HepG2 (cell line): ENCODE measurements around the gene PYGL. TPM values are rescaled to one million over a fixed set of nuclear protein-coding genes. Genes with fewer than 3 reads are reported as not detected.

Experiments
- ATAD3A ChIP-seq: sonication (generic); formaldehyde crosslinking; IDR thresholded peaks from 2 replicates; pipeline ENCODE4 v1.4.0; 2020; ENCODE audit warnings: missing genetic modification reagents
- MIXL1 ChIP-seq: IDR thresholded peaks from 2 replicates; pipeline ENCODE4 v1.6.1; 2016
- NKX3-1 ChIP-seq: sonication (generic); formaldehyde crosslinking; IDR thresholded peaks from 2 replicates; pipeline ENCODE4 v1.5.0; 2020; ENCODE audit warnings: missing genetic modification reagents
- PCBP2 ChIP-seq: fragments of 200-400 bp; formaldehyde crosslinking; optimal IDR thresholded peaks from 2 replicates; pipeline ENCODE3; 2018; ENCODE audit warnings: low read length, low read depth; ENCODE audit not compliant: poor library complexity, severe bottlenecking
- PPARG ChIP-seq: conservative IDR thresholded peaks from 2 replicates; pipeline ENCODE4 v1.6.1; 2016; ENCODE audit warnings: missing biosample characterization, missing genetic modification reagents
- SMYD3 ChIP-seq: sonication (generic); formaldehyde crosslinking; IDR thresholded peaks from 2 replicates; pipeline ENCODE4 v1.8.1; 2023; ENCODE audit warnings: mild to moderate bottlenecking, missing genetic modification reagents
- ZIK1 ChIP-seq: sonication (generic); formaldehyde crosslinking; IDR thresholded peaks from 2 replicates; pipeline ENCODE4 v1.5.0; 2020; ENCODE audit warnings: mild to moderate bottlenecking, low read depth, missing genetic modification reagents, borderline replicate concordance
- ZMYM3 ChIP-seq: sonication (generic); formaldehyde crosslinking; IDR thresholded peaks from 2 replicates; pipeline ENCODE4 v1.5.1; 2020; ENCODE audit warnings: mild to moderate bottlenecking, missing genetic modification reagents
- ZNF501 ChIP-seq: sonication (generic); formaldehyde crosslinking; IDR thresholded peaks from 2 replicates; pipeline ENCODE4 v1.5.1; 2020; ENCODE audit warnings: mild to moderate bottlenecking, moderate library complexity, missing genetic modification reagents
- ZNF746 ChIP-seq: sonication (generic); formaldehyde crosslinking; IDR thresholded peaks from 2 replicates; pipeline ENCODE4 v1.8.0; 2022; ENCODE audit warnings: mild to moderate bottlenecking, missing genetic modification reagents
- ZSCAN30 ChIP-seq: sonication (generic); formaldehyde crosslinking; IDR thresholded peaks from 2 replicates; pipeline ENCODE4 v1.5.0; 2020; ENCODE audit warnings: mild to moderate bottlenecking, missing genetic modification reagents
- polyA plus RNA-seq, 8 experiments: library from polyadenylated mRNA; depleted of rRNA in 3 of 8; stranded (reverse) in 7 of 8; unstranded in 1 of 8; fragments of >200 nt; fragmentation: Illumina TruSeq in 4 of 8; extraction: Trizol in 4 of 8; gene quantifications; 2 replicates each; pipeline versions ENCODE4 v1.2.1 to v1.2.3, GENCODE V29; 2011 to 2016; ENCODE audit warnings: low read depth in 4 of 8, missing spikeins in 1 of 8, mixed read lengths in 1 of 8; ENCODE audit not compliant: insufficient read depth in 1 of 8
- total RNA-seq, 5 experiments: library from RNA; depleted of rRNA; stranded (reverse); fragments of >200 nt; fragmentation: Illumina TruSeq; extraction: Trizol; gene quantifications; 2 replicates each; pipeline ENCODE4 v1.2.3, GENCODE V29; 2016; ENCODE audit warnings: low read depth in 1 of 5
- TF ChIP-seq, protein P1 (sequence below): sonication (generic); formaldehyde crosslinking; IDR thresholded peaks from 2 replicates; pipeline ENCODE4 v1.5.1; 2020; ENCODE audit warnings: missing genetic modification reagents, mild to moderate bottlenecking, borderline replicate concordance
- TF ChIP-seq, protein P2 (sequence below): sonication (generic); formaldehyde crosslinking; IDR thresholded peaks from 2 replicates; pipeline ENCODE4 v1.5.0; 2020; ENCODE audit warnings: mild to moderate bottlenecking, missing genetic modification reagents, borderline replicate concordance
- TF ChIP-seq, protein P3 (sequence below): sonication (generic); formaldehyde crosslinking; conservative IDR thresholded peaks from 2 replicates; pipeline ENCODE4 v1.4.0; 2020; ENCODE audit warnings: missing genetic modification reagents

Gene PYGL
- total and polyA plus RNA-seq, 2 of the 13 experiments (the other 11 are each of a cell fraction or from before 2014, with no cell fraction given) = 98.4 to 110 TPM

- TF ChIP-seq ZSCAN30 (no peak), ATAD3A (CRISPR knock-in tag) (no peak), ZNF501 (no peak), ZNF746 (CRISPR knock-in tag) (no peak), PPARG (CRISPR knock-in tag) (peak; percentile 92), ZIK1 (CRISPR knock-in tag) (no peak), MIXL1 (peak; percentile 92), PCBP2 (no peak), SMYD3 (CRISPR knock-in tag) (peak; percentile 86; the same call in 1 of the 2 replicates), NKX3-1 (CRISPR knock-in tag) (0 out of 2 replicates have a peak, but pooled peaks have one; percentile 38), ZMYM3 (CRISPR knock-in tag) (peak; percentile 60; the same call in 1 of the 2 replicates)
- TF ChIP-seq, protein P1, sequence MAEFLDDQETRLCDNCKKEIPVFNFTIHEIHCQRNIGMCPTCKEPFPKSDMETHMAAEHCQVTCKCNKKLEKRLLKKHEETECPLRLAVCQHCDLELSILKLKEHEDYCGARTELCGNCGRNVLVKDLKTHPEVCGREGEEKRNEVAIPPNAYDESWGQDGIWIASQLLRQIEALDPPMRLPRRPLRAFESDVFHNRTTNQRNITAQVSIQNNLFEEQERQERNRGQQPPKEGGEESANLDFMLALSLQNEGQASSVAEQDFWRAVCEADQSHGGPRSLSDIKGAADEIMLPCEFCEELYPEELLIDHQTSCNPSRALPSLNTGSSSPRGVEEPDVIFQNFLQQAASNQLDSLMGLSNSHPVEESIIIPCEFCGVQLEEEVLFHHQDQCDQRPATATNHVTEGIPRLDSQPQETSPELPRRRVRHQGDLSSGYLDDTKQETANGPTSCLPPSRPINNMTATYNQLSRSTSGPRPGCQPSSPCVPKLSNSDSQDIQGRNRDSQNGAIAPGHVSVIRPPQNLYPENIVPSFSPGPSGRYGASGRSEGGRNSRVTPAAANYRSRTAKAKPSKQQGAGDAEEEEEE (CRISPR knock-in tag) = no peak
- TF ChIP-seq, protein P2, sequence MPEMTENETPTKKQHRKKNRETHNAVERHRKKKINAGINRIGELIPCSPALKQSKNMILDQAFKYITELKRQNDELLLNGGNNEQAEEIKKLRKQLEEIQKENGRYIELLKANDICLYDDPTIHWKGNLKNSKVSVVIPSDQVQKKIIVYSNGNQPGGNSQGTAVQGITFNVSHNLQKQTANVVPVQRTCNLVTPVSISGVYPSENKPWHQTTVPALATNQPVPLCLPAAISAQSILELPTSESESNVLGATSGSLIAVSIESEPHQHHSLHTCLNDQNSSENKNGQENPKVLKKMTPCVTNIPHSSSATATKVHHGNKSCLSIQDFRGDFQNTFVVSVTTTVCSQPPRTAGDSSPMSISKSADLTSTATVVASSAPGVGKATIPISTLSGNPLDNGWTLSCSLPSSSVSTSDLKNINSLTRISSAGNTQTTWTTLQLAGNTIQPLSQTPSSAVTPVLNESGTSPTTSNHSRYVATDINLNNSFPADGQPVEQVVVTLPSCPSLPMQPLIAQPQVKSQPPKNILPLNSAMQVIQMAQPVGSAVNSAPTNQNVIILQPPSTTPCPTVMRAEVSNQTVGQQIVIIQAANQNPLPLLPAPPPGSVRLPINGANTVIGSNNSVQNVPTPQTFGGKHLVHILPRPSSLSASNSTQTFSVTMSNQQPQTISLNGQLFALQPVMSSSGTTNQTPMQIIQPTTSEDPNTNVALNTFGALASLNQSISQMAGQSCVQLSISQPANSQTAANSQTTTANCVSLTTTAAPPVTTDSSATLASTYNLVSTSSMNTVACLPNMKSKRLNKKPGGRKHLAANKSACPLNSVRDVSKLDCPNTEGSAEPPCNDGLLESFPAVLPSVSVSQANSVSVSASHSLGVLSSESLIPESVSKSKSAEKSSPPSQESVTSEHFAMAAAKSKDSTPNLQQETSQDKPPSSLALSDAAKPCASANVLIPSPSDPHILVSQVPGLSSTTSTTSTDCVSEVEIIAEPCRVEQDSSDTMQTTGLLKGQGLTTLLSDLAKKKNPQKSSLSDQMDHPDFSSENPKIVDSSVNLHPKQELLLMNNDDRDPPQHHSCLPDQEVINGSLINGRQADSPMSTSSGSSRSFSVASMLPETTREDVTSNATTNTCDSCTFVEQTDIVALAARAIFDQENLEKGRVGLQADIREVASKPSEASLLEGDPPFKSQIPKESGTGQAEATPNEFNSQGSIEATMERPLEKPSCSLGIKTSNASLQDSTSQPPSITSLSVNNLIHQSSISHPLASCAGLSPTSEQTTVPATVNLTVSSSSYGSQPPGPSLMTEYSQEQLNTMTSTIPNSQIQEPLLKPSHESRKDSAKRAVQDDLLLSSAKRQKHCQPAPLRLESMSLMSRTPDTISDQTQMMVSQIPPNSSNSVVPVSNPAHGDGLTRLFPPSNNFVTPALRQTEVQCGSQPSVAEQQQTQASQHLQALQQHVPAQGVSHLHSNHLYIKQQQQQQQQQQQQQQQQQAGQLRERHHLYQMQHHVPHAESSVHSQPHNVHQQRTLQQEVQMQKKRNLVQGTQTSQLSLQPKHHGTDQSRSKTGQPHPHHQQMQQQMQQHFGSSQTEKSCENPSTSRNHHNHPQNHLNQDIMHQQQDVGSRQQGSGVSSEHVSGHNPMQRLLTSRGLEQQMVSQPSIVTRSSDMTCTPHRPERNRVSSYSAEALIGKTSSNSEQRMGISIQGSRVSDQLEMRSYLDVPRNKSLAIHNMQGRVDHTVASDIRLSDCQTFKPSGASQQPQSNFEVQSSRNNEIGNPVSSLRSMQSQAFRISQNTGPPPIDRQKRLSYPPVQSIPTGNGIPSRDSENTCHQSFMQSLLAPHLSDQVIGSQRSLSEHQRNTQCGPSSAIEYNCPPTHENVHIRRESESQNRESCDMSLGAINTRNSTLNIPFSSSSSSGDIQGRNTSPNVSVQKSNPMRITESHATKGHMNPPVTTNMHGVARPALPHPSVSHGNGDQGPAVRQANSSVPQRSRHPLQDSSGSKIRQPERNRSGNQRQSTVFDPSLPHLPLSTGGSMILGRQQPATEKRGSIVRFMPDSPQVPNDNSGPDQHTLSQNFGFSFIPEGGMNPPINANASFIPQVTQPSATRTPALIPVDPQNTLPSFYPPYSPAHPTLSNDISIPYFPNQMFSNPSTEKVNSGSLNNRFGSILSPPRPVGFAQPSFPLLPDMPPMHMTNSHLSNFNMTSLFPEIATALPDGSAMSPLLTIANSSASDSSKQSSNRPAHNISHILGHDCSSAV = no peak
- TF ChIP-seq, protein P3, sequence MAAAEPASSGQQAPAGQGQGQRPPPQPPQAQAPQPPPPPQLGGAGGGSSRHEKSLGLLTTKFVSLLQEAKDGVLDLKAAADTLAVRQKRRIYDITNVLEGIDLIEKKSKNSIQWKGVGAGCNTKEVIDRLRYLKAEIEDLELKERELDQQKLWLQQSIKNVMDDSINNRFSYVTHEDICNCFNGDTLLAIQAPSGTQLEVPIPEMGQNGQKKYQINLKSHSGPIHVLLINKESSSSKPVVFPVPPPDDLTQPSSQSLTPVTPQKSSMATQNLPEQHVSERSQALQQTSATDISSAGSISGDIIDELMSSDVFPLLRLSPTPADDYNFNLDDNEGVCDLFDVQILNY (CRISPR knock-in tag) = no peak
Observed at GRCh38 chr14:50935126-50936015, 8.9 kb downstream of the PYGL start (continued).
